ENCODE data around the gene PTPN14.

- no peak for TF ChIP-seq POLR2A (IDR thresholded peaks at IDR 0.05; ENCODE audit: low read length)
- no peak for TF ChIP-seq GATA1 (IDR thresholded peaks at IDR 0.05; ENCODE audit: low read depth, low read length)
Measured at GRCh38 chr1:214401666-214402065, 149.7 kb downstream of the PTPN14 start.
